Right lung (tissue), 5 donors: ENCODE data around the gene URB1. TPM values are rescaled to one million over a fixed set of nuclear protein-coding genes. Genes with fewer than 3 reads are reported as not detected.
A peak's percentile ranks its signal among the peaks of the same experiment; 100 is the strongest.
"Not testable (repeated sequence)": the region's sequence is repeated elsewhere in the genome, so short reads cannot be mapped to it uniquely, and the experiment has no call there.

Experiments
- DNase-seq, 2 donors: peaks; one replicate each; pipeline ENCODE4 v3.0.0-alpha.2; 2013
- polyA plus RNA-seq, 5 donors: library from polyadenylated mRNA; unstranded; fragments of 120-200 nt; gene quantifications; one replicate each; pipeline versions ENCODE4 v1.2.1 to v1.2.3, GENCODE V29; 2013; ENCODE audit warnings: inconsistent platforms in 1 of 5, low replicate concordance in 1 of 5; ENCODE audit not compliant: insufficient read length in 5 of 5, insufficient read depth in 1 of 5

Gene URB1
- polyA plus RNA-seq, 5 donors = 10.0 to 15.3 (median 13.2) TPM

DNA sequence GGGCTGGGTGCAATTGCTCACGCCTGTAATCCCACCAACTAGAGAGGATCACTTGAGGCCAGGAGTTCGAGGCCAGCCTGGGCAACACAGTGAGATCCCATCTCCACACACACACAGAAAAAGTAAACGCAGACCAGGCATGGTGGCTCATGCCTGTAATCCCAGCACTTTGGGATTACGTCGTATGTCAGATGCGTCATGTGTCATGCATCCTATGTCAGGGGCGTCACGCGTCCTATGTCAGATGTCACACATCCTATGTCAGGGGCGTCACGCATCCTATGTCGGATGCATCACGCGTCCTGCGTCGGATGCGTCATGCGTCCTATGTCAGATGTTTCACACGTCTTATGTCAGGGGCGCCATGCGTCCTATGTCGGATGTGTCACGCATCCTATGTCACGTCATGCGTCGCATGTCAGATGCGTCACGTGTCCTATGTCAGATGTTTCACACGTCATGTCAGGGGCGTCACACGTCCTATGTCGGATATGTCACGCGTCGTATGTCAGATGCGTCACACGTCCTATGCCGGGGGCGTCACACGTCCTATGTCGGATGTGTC, 92.6 kb downstream of the URB1 start:
- DNase-seq = no peak

DNA sequence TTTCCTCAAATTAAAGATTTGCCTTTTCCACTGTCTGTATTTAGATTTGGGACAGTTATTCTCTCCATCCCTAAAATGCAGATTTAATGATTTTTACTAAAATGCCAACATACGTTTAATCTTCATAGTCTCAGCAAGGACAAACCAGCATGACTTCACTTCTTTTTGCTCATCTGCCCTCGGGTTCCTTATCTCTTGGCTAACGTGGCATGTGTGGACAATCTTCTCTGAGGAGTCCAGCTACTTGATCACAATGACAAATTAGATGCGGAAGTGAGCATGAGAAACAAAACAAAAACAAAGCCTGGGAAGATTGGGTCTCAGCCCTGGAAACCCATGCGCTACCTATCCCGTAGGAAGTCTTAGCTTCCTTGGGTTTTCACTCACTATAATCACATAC, 93.1 kb downstream of the URB1 start:
- no peak for DNase-seq

DNA sequence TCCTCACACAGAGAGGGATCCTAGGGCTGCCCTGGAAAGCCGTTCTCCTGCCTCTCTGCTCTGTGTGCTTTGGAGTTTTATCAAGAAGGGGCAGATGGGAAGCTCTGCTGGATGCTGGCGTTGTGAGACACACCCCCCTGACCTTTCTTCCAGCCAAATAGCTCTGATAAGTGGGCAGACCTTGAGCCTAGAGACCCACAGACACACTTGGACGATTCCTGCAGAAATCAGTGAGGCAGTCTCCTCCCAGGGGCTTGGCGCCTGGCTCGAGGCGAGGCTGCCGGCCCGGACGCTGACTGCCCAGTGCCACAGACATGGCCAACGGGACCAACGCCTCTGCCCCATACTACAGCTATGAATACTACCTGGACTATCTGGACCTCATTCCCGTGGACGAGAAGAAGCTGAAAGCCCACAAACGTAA, 94.1 kb downstream of the URB1 start, which contains the start of gene MRAP:
MRAP (plus strand) TSS at position 198 of the 424 bp plus-strand sequence; CDS start at position 315, 117 bp downstream.
- no peak for DNase-seq

DNA sequence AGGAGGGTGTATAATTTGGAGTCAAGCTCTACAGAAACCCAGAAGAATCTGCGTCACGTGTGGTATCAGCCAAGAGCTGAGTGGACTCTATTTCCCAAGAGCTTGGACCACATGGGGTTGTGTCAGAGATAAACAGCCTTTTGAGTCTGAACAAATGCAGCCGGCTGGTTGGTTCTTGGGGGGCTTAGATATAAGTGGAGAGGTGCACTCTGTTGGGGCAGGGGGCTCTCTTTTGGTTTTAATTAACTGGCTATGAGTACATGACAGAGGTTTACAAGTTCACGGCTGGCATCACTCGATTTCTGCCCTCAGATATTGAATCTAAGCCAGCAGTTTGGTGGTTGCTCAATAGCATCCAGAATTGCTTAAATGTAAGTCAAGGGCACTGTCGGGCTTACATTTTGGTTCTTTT, 94.7 kb downstream of the URB1 start:
- DNase-seq = peak in 1 of 2 donors; percentile 23

DNA sequence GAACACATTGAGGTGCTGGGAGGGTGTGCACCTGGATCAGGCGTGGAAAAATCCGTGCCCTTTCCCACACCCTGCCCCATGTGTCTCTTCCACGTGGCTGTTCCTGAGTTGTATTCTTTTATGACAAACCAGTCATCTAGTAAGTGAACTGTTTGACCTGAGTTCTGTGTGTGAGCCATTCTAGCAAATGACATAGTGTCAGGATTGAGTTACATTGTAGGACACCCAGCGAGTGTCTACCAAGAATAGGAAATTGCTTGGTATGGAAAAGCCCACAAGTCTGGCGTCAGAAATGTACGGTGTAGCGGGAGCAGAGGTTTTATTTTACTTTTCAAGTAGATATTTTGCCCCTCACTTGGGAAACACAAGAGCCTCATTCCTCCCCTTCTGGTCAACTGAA, 95.4 kb downstream of the URB1 start:
- no peak for DNase-seq

DNA sequence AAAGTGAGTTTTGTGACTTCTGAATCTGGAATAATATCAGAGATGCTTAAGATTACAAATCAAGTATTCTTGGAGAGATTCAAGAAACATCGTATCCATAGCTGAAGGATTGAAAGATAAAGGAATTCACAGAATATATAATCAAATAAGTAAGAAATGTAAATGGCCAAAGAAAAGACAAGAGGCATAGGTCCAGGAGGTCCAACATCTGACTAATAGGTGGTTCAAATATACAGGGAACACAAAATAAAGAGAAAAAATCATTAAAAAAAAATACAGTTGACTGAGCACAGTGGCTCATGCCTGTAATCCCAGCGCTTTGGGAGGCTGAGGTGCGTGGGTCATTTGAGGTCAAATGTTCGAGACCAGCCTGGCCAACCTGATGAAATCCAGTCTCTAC, 107.3 kb downstream of the URB1 start:
- DNase-seq = no peak

DNA sequence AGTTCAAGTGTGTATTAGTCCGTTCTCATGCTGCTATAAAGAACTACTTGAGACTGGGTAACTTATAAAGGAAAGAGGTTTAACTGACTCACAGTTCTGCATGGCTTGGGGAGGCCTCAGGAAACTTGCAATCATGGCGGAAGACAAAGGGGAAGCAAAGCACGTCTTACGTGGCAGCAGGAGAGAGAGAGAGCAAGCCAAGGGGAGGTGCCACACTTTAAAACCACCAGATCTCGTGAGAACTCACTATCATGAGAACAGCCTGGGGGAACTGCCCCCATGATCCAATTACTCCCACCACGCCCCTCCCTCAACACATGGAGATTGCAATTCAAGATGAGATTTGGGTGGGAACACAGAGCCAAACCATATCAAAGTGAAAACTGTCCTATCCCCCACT, 109.8 kb downstream of the URB1 start:
- DNase-seq = no peak

DNA sequence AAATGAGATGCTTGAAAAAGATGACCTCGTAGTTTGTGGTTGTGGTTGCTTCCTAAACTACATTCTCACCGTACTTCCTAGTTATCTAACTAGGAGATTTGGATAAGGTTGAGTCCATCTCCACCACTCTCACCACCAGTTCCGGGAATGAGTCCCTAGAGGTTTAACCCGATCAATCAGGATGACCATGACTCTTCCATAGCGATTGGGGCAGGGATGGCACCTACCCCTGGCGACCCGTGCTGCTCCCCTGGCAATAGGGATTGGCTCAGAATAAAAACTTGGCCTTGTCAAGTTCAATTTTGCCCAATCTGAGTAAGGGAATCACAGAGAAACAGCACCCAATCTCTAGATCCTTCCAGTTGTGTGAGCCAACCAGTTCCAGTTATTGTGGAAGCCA, 111.3 kb downstream of the URB1 start:
- no peak for DNase-seq

DNA sequence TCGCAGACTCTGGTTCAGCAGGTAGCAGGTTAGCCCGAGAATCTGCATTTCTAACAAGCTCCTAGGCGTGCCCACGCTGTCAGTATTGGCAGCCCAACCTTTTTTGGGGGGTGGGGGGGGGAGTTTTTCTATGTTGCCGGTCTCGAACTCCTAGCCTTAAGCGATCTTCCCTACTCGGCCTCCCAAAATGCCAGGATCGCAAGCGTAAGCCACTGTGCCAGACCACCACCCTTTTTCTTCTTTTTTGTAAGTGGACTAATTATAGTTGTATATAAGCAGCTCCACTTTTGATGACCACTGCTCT, 113.5 kb downstream of the URB1 start:
- no peak for DNase-seq

DNA sequence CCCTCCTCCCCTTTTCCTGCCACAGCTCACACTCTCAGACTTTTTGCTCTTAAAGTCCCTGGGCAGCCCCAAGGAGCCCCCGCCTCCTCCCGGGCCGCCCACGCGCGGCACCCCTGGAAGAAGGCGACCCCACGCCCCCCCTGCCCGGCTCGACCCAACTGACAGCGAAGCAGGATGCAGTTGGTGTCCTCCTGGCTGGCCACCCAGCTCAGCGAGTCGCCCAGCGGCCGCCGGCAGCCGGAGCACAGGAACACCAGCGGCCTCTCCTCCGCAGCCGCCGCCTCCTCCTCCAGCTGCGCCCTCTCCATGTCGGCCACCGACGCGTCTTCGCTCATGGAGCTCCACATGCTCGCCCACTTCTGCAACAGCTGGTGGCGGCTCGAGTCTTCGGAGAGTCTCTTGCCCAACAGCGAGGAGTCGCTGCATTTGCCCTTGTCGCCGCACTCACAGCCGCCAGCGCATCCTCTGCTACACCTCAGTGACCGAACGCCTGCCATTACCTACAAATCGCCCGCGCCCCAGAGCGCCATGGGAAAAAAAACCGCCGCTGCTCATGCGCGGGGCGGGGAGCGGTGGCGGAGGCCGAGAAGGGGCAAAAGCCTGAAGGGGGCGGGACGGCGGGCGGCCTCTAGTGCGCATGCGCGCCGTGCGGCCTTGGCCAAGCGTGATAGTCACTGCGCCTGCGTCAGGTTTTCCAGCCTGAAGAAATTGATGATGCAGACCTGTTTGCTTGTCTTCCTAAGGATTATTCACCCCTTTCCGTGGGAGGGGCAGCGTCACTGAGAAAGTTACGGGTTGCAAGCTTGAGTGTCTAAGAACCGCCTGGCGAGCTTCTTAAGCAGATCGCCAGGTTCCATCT, 114.1 kb downstream of the URB1 start, which contains the start of gene MIS18A:
MIS18A (minus strand) TSS at position 532 of the 859 bp plus-strand sequence; CDS start at position 497, 35 bp downstream.
- DNase-seq = peak; percentile 93 to 95

DNA sequence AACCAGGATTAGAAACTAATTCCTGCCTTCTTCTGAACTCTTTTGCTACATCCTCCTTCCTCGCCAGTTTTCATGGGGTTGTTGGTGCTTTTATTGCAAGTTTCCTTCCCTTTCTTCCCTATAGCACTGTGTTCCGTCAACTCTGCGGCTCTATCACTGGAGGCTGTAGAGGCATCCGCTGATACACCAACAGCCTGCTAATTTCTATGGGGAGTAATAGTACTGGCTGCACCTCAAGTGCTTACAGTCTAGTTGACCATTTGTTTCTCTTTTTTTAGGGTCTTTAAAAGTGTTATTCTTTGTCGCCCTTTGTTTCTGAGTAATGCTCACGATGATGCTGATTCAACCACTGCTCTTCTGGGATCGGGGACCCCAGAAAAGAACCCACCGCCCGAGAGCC, 114.7 kb downstream of the URB1 start:
- DNase-seq = no peak

DNA sequence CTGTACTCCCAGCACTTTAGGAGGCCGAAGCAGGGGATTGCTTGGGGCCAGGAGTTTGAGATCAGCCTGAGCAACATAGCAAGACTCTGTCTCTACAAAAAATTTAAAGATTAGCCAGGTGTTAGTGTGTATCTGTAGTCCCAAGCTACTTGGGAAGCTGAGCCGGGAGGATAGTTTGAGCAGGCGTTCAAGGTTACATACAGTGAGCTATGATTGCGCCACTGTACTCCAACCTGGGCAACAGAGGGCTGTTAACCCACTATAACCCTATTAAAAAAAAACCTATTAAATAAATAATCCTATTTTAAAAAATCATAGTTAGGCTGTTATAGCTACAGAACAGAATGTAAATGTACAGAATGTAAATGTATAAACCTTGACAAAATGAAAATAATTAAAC, 116.1 kb downstream of the URB1 start:
- no peak for DNase-seq

DNA sequence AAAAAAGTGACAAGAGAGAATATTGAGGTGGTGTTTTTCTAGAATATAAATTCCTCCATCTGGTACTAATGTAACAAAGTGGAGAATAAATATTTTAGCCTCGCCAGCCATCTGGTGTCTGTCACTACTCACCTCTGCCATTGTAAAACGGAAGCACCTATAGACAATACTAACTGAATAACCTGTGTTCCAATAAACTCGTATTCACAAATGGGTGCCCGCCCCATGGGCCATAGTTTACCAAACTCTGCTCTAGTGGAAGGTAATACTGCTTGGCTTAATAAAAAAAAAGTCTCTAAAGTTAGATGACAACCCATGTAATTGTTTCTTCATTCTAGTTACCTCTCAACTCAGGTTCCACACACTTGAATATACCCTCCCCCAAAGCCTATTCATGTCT, 122.1 kb downstream of the URB1 start:
- DNase-seq = no peak

DNA sequence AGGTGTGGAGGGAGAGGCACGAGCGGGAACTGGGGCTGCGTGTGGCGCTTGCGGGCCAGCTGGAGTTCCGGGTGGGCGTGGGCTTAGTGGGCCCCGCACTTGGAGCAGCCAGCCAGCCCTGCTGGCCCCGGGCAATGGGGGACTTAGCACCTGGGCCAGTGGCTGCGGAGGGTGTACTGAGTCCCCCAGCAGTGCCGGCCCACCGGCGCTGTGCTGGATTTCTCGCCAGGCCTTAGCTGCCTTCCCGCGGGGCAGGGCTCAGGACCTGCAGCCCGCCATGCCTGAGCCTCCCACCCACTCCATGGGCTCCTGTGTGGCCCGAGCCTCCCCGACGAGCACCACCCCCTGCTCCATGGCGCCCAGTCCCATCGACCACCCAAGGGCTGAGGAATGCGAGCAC, 127.5 kb downstream of the URB1 start:
- not testable (repeated sequence) for DNase-seq

DNA sequence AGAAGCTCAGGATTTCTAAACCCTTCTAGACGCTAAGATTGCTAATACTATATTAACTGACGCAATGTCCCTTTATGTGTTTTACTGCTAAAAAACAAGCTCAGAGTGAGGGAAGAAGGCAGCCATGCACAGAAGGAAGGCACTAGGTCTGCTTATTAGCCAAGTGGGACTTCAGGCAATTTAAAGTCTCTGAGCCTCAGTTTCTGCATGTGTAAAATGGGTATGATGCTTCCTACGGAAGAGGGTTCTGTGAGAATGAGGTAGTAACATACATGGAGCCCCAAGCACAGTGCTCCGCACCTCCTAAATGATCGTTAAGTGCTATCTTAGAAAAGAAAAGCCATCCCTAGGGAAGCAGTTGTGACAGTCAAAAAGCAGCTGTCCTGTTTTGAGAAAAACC, 130.9 kb downstream of the URB1 start:
- no peak for DNase-seq

Other genes starting within 250 kb of the URB1 start
- 10 to 100 TPM; 16.6 to 27.2 (median 18.6) TPM for gene MIS18A, start 114.0 kb downstream of the URB1 start, polyA plus RNA-seq
- gene MRAP, start 94.2 kb downstream of the URB1 start, polyA plus RNA-seq = under 1 TPM in 2 of 5 donors, not detected in 3; 0.21 to 0.34 TPM
- gene EVA1C, start 19.7 kb upstream of the URB1 start, polyA plus RNA-seq = 1 to 10 TPM; 3.2 to 7.3 (median 5.2) TPM
- gene TCP10L, start 192.5 kb upstream of the URB1 start, polyA plus RNA-seq = under 1 TPM; 0.43 to 0.96 (median 0.64) TPM
- gene CFAP298, start 219.4 kb upstream of the URB1 start, polyA plus RNA-seq = 10 to 100 TPM; 43.4 to 62.2 (median 53.7) TPM